T-helper 17 cell (primary cell): ENCODE measurements around the gene RNASEH2C. TPM values are rescaled to one million over a fixed set of nuclear protein-coding genes. Genes with fewer than 3 reads are reported as not detected.
"Not testable (repeated sequence)": the region's sequence is repeated elsewhere in the genome, so short reads cannot be mapped to it uniquely, and the experiment has no call there.

Source experiments
- ATAC-seq: fragments of 150-1000 bp; cut with Tn5 transposase; 2 replicates; pipeline ENCODE4 v1.10.0; 2021; ENCODE audit warnings: mild to moderate bottlenecking, moderate library complexity
- DNase-seq, 3 donors: peaks; one replicate each; pipeline versions ENCODE4 v3.0.0 to v3.0.0-alpha.2; 2020 to 2021
- H3K9me3 ChIP-seq: one replicate; pipeline ENCODE4 v1.7.0; 2013; ENCODE audit warnings: low read length, mild to moderate bottlenecking; ENCODE audit not compliant: control insufficient read depth, poor library complexity, severe bottlenecking
- H3K27ac Mint-ChIP-seq: one replicate; pipeline ENCODE4 v1.8.0; 2022; ENCODE audit warnings: mild to moderate bottlenecking, moderate library complexity, mixed read lengths
- H3K27me3 Mint-ChIP-seq: one replicate; pipeline ENCODE4 v1.8.0; 2022; ENCODE audit warnings: mixed read lengths
- H3K36me3 Mint-ChIP-seq: one replicate; pipeline ENCODE4 v1.8.0; 2022; ENCODE audit warnings: low read depth, mixed read lengths
- H3K4me1 Mint-ChIP-seq: one replicate; pipeline ENCODE4 v1.8.0; 2022; ENCODE audit warnings: mild to moderate bottlenecking, mixed read lengths
- H3K4me3 Mint-ChIP-seq: one replicate; pipeline ENCODE4 v1.8.0; 2022; ENCODE audit warnings: mild to moderate bottlenecking, moderate library complexity, mixed read lengths
- total RNA-seq, 4 donors: library from RNA in 2 of 4; stranded (reverse) in 2 of 4; gene quantifications; one replicate each; pipeline ENCODE4 v1.2.3 and lab custom pipeline; 2022 to 2026

The RNASEH2C gene
- total RNA-seq, 2 donors from 2014 or later = 30.8 to 34.3 TPM

GRCh38 chr11:65712633-65713076, 7.9 kb downstream of the RNASEH2C start:
- Mint-ChIP-seq H3K4me3 (peak overlapping the region; percentile 95), H3K27ac (peak overlapping the region; percentile 98), H3K4me1 (peaks cover 26% of the 10 kb centered on the region), H3K36me3 (peaks cover 8% of the 10 kb centered on the region), H3K27me3 (no peaks in the 10 kb centered on the region)
- no peaks in the 10 kb centered on the region for H3K9me3 ChIP-seq
- DNase-seq (no peak), ATAC-seq (no peak)

GRCh38 chr11:65711785-65712632, 8.6 kb downstream of the RNASEH2C start, which contains the start of gene KAT5:
Gene KAT5, plus strand, starts transcription at chr11:65712252. Its CDS starts 16 bp downstream, at chr11:65712268.
- H3K9me3 ChIP-seq = no peaks in the 10 kb centered on the region
- Mint-ChIP-seq H3K27me3 (peaks cover 4% of the 10 kb centered on the region), H3K4me1 (peaks cover 25% of the 10 kb centered on the region), H3K36me3 (peaks cover 8% of the 10 kb centered on the region), H3K27ac (peak within 1 kb of the TSS; percentile 98), H3K4me3 (peak within 1 kb of the TSS; percentile 95)
- ATAC-seq (peak; percentile 85), DNase-seq (peak; percentile 91 to 94 (median 94))

- H3K36me3 Mint-ChIP-seq = peaks cover 6% of the 10 kb centered on the region
- H3K4me1 Mint-ChIP-seq = peaks cover 26% of the 10 kb centered on the region
- peaks cover 4% of the 10 kb centered on the region for H3K27me3 Mint-ChIP-seq
- no peaks in the 10 kb centered on the region for H3K9me3 ChIP-seq
- H3K27ac Mint-ChIP-seq = peak overlapping the region; percentile 98
- ATAC-seq = no peak
- no peak overlapping the region for H3K4me3 Mint-ChIP-seq
- no peak for DNase-seq
Observed at GRCh38 chr11:65710421-65710820, 10.2 kb downstream of the RNASEH2C start.

- peaks cover 3% of the 10 kb centered on the region for H3K36me3 Mint-ChIP-seq
- H3K9me3 ChIP-seq = no peaks in the 10 kb centered on the region
- H3K4me1 Mint-ChIP-seq = peaks cover 21% of the 10 kb centered on the region
- ATAC-seq (no peak), DNase-seq (no peak)
- no peak overlapping the region for H3K4me3 Mint-ChIP-seq
- peaks cover 4% of the 10 kb centered on the region for H3K27me3 Mint-ChIP-seq
- H3K27ac Mint-ChIP-seq = no peak overlapping the region
Observed at GRCh38 chr11:65709661-65710060, 10.9 kb downstream of the RNASEH2C start.

GRCh38 chr11:65708451-65708850, 12.1 kb downstream of the RNASEH2C start:
- H3K36me3 Mint-ChIP-seq = no peaks in the 10 kb centered on the region
- peaks cover 14% of the 10 kb centered on the region for H3K4me1 Mint-ChIP-seq
- peaks cover 9% of the 10 kb centered on the region for H3K27me3 Mint-ChIP-seq
- H3K27ac Mint-ChIP-seq = no peak overlapping the region
- ATAC-seq (no peak), DNase-seq (no peak)
- no peaks in the 10 kb centered on the region for H3K9me3 ChIP-seq
- H3K4me3 Mint-ChIP-seq = no peak overlapping the region

GRCh38 chr11:65707002-65707401, 13.6 kb downstream of the RNASEH2C start:
- not testable (repeated sequence) for H3K9me3 ChIP-seq

GRCh38 chr11:65706303-65706763, 14.3 kb downstream of the RNASEH2C start:
- peak; percentile 40 to 63 (median 57) for DNase-seq
- peak; percentile 32 for ATAC-seq
- not testable (repeated sequence) for H3K27ac Mint-ChIP-seq, H3K36me3 Mint-ChIP-seq, H3K4me3 Mint-ChIP-seq, H3K4me1 Mint-ChIP-seq, H3K9me3 ChIP-seq
- H3K27me3 Mint-ChIP-seq = peaks cover 17% of the 10 kb centered on the region

More at GRCh38 chr11:65707002-65707401, 13.6 kb downstream of the RNASEH2C start:
- Mint-ChIP-seq H3K27me3 (peaks cover 17% of the 10 kb centered on the region), H3K4me3 (peak overlapping the region; percentile 21)
- H3K27ac Mint-ChIP-seq, H3K36me3 Mint-ChIP-seq, H3K4me1 Mint-ChIP-seq, DNase-seq, ATAC-seq: not testable (repeated sequence)

- no peak for ATAC-seq
- H3K4me3 Mint-ChIP-seq = peak overlapping the region; percentile 25
- peaks cover 21% of the 10 kb centered on the region for H3K27me3 Mint-ChIP-seq
- DNase-seq = no peak
- peaks cover 4% of the 10 kb centered on the region for H3K4me1 Mint-ChIP-seq
- no peaks in the 10 kb centered on the region for H3K9me3 ChIP-seq
- H3K27ac Mint-ChIP-seq = no peak overlapping the region
- no peaks in the 10 kb centered on the region for H3K36me3 Mint-ChIP-seq
Observed at GRCh38 chr11:65703846-65704245, 16.8 kb downstream of the RNASEH2C start.

GRCh38 chr11:65701686-65702085, 18.9 kb downstream of the RNASEH2C start:
- ATAC-seq (no peak), DNase-seq (no peak)
- Mint-ChIP-seq H3K27ac (no peak overlapping the region), H3K4me1 (no peaks in the 10 kb centered on the region), H3K27me3 (peaks cover 17% of the 10 kb centered on the region), H3K4me3 (no peak overlapping the region), H3K36me3 (no peaks in the 10 kb centered on the region)
- H3K9me3 ChIP-seq = no peaks in the 10 kb centered on the region

GRCh38 chr11:65700399-65700798, 20.2 kb downstream of the RNASEH2C start:
- no peak overlapping the region for H3K4me3 Mint-ChIP-seq
- no peaks in the 10 kb centered on the region for H3K36me3 Mint-ChIP-seq
- no peaks in the 10 kb centered on the region for H3K4me1 Mint-ChIP-seq
- ATAC-seq (peak; percentile 36), DNase-seq (no peak)
- peaks cover 17% of the 10 kb centered on the region for H3K27me3 Mint-ChIP-seq
- H3K27ac Mint-ChIP-seq = no peak overlapping the region
- no peaks in the 10 kb centered on the region for H3K9me3 ChIP-seq

GRCh38 chr11:65699306-65699705, 21.3 kb downstream of the RNASEH2C start:
- no peaks in the 10 kb centered on the region for H3K9me3 ChIP-seq
- Mint-ChIP-seq H3K4me1 (no peaks in the 10 kb centered on the region), H3K27me3 (peaks cover 14% of the 10 kb centered on the region), H3K27ac (no peak overlapping the region), H3K4me3 (no peak overlapping the region), H3K36me3 (peaks cover under 1% of the 10 kb centered on the region)
- DNase-seq = no peak
- no peak for ATAC-seq

GRCh38 chr11:65698205-65698604, 22.4 kb downstream of the RNASEH2C start:
- DNase-seq = no peak

GRCh38 chr11:65696802-65697552, 23.6 kb downstream of the RNASEH2C start:
- Mint-ChIP-seq H3K36me3 (peaks cover 2% of the 10 kb centered on the region), H3K27ac (no peak overlapping the region), H3K4me3 (no peak overlapping the region), H3K27me3 (peaks cover 4% of the 10 kb centered on the region), H3K4me1 (peaks cover 2% of the 10 kb centered on the region)
- ATAC-seq (no peak), DNase-seq (no peak)
- no peaks in the 10 kb centered on the region for H3K9me3 ChIP-seq

More at GRCh38 chr11:65698205-65698604, 22.4 kb downstream of the RNASEH2C start:
- Mint-ChIP-seq H3K4me1 (no peaks in the 10 kb centered on the region), H3K36me3 (peaks cover 2% of the 10 kb centered on the region), H3K4me3 (no peak overlapping the region), H3K27me3 (peaks cover 13% of the 10 kb centered on the region), H3K27ac (no peak overlapping the region)
- H3K9me3 ChIP-seq = no peaks in the 10 kb centered on the region
- no peak for ATAC-seq
